Measurements from ENCODE around the gene SLC45A3. TPM values are rescaled to one million over a fixed set of nuclear protein-coding genes. Genes with fewer than 3 reads are reported as not detected.

SLC45A3 gene
- total and polyA plus RNA-seq, 2 experiments from 2014 or later, result 3.8 to 10.4 TPM

GRCh38 chr1:205689479-205689878, 9.2 kb upstream of the SLC45A3 start:
- TF ChIP-seq CTCF (IDR thresholded peaks at IDR 0.05; ENCODE audit: low read depth, low read length), result no peak
- no peaks in the 10 kb centered on the region for H3K36me3 ChIP-seq
- peak overlapping the region; percentile 24 for H3K27ac ChIP-seq
- H3K4me1 ChIP-seq (ENCODE audit: low read depth), result peaks cover 31% of the 10 kb centered on the region
- no peaks in the 10 kb centered on the region for H3K9me3 ChIP-seq (ENCODE audit: low read depth)
- peak in 1 of 2 donors; percentile 51 for DNase-seq (ENCODE audit: low read depth in 1 of 2, low spot score in 1 of 2)
- no peaks in the 10 kb centered on the region for H3K27me3 ChIP-seq
- no peak overlapping the region for H3K4me3 ChIP-seq

- peak overlapping the region; percentile 66 for H3K27ac ChIP-seq
These were observed 8.1 kb upstream of the SLC45A3 start for GRCh38 chr1:205688171-205689080.

GRCh38 chr1:205687242-205687641, 6.9 kb upstream of the SLC45A3 start:
- Histone ChIP-seq H3K27ac (peak overlapping the region; percentile 66), H3K36me3 (no peaks in the 10 kb centered on the region), H3K27me3 (no peaks in the 10 kb centered on the region), H3K4me3 (no peak overlapping the region), H3K4me1 (ENCODE audit: low read depth) (peaks cover 21% of the 10 kb centered on the region), H3K9me3 (ENCODE audit: low read depth) (no peaks in the 10 kb centered on the region)
- TF ChIP-seq CTCF (IDR thresholded peaks at IDR 0.05; ENCODE audit: low read depth, low read length), result no peak
- peak in 1 of 2 donors; percentile 44 for DNase-seq (ENCODE audit: low read depth in 1 of 2, low spot score in 1 of 2)

More at GRCh38 chr1:205688171-205689080, 8.1 kb upstream of the SLC45A3 start:
- no peak for DNase-seq (ENCODE audit: low read depth in 1 of 2, low spot score in 1 of 2)
- Histone ChIP-seq H3K27me3 (no peaks in the 10 kb centered on the region), H3K9me3 (ENCODE audit: low read depth) (no peaks in the 10 kb centered on the region), H3K4me3 (no peak overlapping the region), H3K36me3 (no peaks in the 10 kb centered on the region), H3K4me1 (ENCODE audit: low read depth) (peaks cover 23% of the 10 kb centered on the region)
- TF ChIP-seq CTCF (IDR thresholded peaks at IDR 0.05; ENCODE audit: low read depth, low read length), result no peak

GRCh38 chr1:205681364-205681763, 1.1 kb upstream of the SLC45A3 start:
- DNase-seq (ENCODE audit: low read depth in 1 of 2, low spot score in 1 of 2), result no peak
- no peaks in the 10 kb centered on the region for H3K27me3 ChIP-seq
- no peak for TF ChIP-seq CTCF (IDR thresholded peaks at IDR 0.05; ENCODE audit: low read depth, low read length)
- H3K9me3 ChIP-seq (ENCODE audit: low read depth), result no peaks in the 10 kb centered on the region
- H3K4me3 ChIP-seq, result no peak overlapping the region
- no peaks in the 10 kb centered on the region for H3K36me3 ChIP-seq
- no peak overlapping the region for H3K27ac ChIP-seq
- H3K4me1 ChIP-seq (ENCODE audit: low read depth), result peaks cover 18% of the 10 kb centered on the region

GRCh38 chr1:205678286-205679111, 1.8 kb downstream of the SLC45A3 start:
- H3K27ac ChIP-seq, result peak overlapping the region; percentile 80
- TF ChIP-seq CTCF (IDR thresholded peaks at IDR 0.05; ENCODE audit: low read depth, low read length), result no peak
- H3K4me3 ChIP-seq, result no peak overlapping the region
- H3K9me3 ChIP-seq (ENCODE audit: low read depth), result no peaks in the 10 kb centered on the region
- no peaks in the 10 kb centered on the region for H3K36me3 ChIP-seq
- DNase-seq (ENCODE audit: low read depth in 1 of 2, low spot score in 1 of 2), result peak; percentile 36 to 94
- H3K4me1 ChIP-seq (ENCODE audit: low read depth), result peaks cover 21% of the 10 kb centered on the region
- no peaks in the 10 kb centered on the region for H3K27me3 ChIP-seq
